Right lobe of liver (tissue), 4 donors: ENCODE measurements around the gene TMEM47.

Experiments used
- CTCF ChIP-seq, 4 donors: fragments of 200-600 bp in 3 of 4; fragments of 450-650 bp in 1 of 4; IDR thresholded peaks; one replicate each; pipeline versions ENCODE4 v1.5.1 to v1.8.0; 2016 to 2022; ENCODE audit warnings: antibody characterized with exemption in 4 of 4, mild to moderate bottlenecking in 2 of 4
- POLR2A ChIP-seq: fragments of 450-650 bp; IDR thresholded peaks from one replicate; pipeline ENCODE4 v1.6.1; 2017; ENCODE audit warnings: antibody characterized with exemption, mild to moderate bottlenecking
- donor health status: DM: no; HTN: no; CAD: no.
- donor health status: DM: no; HTN: no; CAD: no.
- donor health status: DM: no; HTN: yes; CAD: no.

- no peak for TF ChIP-seq CTCF (IDR thresholded peaks at IDR 0.05)
- TF ChIP-seq POLR2A: no peak
Measured at GRCh38 chrX:34655501-34656455, 1.3 kb downstream of the TMEM47 start.
